HG02870 (cell line): Measurements from ENCODE around the gene EEPD1.
"Not testable (repeated sequence)": the region's sequence is repeated elsewhere in the genome, so short reads cannot be mapped to it uniquely, and the experiment has no call there.

ENCODE experiments used
- ATAC-seq: cut with Tn5 transposase; IDR thresholded peaks from one replicate; pipeline ENCODE4 v1.9.1; 2021; ENCODE audit warnings: mild to moderate bottlenecking, moderate library complexity; ENCODE audit not compliant: unreplicated experiment

The EEPD1 gene

GRCh38 chr7:36314491-36314890 lies 161.4 kb downstream of the EEPD1 start:
- no peak for ATAC-seq

DNA sequence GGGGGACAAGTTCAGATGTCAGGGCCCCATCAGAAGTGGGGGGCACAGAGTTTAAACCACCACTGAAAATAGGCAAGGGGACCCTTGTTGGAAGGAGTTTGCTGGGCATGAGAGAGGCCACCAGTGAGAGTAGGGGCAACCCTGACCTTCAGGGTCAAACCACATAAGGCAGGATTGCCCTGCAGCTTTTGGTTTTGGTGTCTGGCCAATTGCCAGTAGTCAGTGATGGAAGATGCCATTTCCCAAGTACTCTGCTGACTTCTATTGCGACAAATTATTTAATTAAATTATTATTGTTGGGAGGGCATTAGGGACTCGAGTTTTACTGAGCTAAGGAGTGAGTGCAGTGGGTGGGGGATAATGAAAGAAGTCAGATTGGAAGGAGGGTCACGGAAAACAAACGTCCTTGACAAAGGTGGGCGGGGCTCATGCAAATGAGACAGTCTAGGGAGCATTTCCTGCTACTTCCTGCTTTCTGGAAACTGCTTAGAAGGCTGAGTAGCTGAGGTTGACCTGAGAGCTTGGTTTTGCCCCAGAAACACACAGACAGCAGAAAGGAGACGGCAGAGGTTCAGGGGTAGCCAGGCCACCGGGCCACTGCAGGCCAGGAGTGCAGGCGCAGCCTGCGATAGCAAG lies 162.4 kb downstream of the EEPD1 start:
- no peak for ATAC-seq

- ATAC-seq, result no peak
These were observed 163.3 kb downstream of the EEPD1 start for GRCh38 chr7:36316319-36316718.

GRCh38 chr7:36317276-36317675 lies 164.2 kb downstream of the EEPD1 start:
- no peak for ATAC-seq

- no peak for ATAC-seq
These were observed 165.1 kb downstream of the EEPD1 start for GRCh38 chr7:36318116-36318515.

DNA sequence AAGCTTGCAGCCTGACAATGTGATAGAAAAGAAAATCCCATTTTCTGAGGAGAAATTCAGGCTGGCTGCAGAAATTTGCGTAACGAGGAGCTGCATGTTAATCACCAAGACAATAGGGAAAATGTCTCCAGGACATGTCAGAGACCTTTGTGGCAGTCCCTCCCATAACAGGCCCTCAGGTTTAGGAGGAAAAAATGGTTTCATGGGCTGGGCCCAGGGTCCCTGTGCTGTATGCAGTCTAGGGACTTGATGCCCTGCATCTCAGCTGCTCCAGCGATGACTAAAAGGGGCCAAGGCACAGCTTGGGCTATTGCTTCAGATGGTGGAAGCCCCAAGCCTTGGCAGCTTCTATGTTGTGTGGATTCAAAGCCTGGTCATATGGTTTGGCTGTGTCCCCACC lies 168.2 kb downstream of the EEPD1 start:
- not testable (repeated sequence) for ATAC-seq

DNA sequence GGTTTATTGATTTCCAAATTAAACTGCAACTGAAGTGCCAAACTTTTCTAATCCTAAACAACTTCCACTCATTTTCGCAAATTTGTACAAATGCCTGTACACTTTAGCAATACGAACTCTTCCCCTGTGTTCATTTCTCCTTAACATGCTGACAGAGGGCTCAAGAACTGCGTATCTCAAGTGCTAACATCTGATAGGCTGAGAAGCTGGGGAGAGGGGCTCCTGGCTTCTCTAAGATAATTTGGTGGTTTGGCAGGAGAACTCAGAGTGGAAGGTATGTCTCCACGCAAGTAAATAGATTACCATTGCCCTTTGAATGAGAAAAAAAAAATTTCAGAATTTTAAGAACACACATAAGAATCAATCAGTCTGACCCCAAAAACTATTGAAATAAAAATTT lies 183.3 kb downstream of the EEPD1 start:
- ATAC-seq, result no peak

- ATAC-seq, result no peak
These were observed 185.2 kb downstream of the EEPD1 start for GRCh38 chr7:36338256-36338655.

DNA sequence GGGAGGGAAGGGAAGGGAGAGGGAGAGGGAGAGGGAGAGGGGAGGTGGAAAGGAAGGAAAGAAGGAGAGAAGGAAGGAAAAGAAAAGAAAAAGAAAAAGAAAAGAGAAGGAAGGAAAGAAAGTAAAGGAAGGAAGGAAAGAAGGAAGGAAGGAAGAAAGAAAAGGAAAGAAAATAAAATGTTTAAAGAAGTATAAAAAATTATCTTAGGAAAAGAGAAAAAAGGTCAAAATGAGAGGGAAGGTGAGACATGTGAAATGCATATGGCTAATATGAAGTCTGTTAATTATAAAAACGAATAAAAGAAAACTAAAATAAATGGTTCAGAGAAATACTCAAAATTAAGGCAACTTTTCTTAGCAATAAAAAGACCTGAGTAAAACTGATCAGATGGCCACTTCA lies 190.5 kb downstream of the EEPD1 start:
- no peak for ATAC-seq

- no peak for ATAC-seq
These were observed 191.6 kb downstream of the EEPD1 start for GRCh38 chr7:36344622-36345021.

DNA sequence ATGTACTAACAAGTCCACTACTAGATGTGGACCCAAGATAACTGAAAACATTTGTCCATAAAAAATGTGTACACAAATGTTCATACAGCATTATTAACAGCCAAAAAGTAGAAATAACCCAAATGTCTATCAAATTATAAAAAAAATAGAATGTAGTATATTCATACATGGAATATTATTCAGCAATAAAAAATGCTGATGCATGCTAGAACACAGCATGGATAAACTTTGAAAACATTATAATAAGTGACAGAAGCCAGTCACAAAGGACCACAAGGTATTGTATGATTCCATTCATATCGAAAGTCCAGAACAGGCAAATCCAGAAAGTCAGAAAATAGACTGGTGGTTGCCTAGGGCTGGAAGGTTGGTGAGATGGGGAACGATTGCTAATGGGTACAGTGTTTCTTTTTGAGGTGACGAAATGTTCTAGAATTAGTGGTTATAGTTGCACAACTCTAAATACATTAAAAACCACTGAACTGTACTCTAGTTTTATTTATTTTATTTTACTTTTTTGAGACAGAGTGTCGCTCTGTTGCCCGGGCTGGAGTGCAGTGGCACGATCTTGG lies 193.3 kb downstream of the EEPD1 start:
- ATAC-seq, result no peak

- no peak for ATAC-seq
These were observed 195.2 kb downstream of the EEPD1 start for GRCh38 chr7:36348256-36348655.

DNA sequence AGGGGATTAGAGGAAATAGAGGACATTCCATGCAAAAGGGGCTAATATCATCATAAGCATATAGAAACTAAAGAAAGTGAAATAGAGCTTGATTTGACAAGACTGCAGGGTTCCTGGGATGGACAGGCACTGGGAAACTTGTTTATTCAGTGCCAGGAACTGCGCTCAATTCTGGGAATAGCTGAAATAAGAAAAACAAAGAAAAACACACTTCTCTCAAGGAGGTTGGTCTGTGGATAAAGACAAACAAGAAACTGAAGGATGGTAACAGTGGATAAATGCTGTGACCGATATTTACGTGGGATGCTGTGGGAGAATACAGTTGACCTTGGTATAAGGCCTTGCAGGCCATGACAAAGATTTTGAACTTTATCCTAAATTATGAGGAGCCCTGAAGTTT lies 195.7 kb downstream of the EEPD1 start:
- no peak for ATAC-seq

DNA sequence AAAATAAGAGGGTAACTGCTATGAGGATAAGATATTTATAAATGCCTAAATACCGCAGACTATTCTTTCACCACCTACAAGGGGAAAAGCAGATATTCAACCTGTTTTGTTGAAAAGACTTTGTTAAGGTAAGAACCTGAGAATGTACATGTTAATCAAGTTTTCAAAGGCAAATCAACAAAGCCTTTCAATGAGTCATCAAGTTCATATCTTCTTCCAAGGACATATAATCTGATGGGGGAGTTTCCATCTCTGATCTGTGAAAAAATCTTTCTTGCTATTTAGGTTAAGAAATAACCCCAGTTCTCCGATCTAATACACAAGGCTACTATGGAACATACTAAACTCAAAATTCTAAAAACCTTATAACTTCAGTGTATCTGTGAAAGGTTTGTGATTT lies 196.6 kb downstream of the EEPD1 start:
- ATAC-seq, result no peak
